GM21529 (cell line): ENCODE data around the gene UBE2L6.

Experiments
- ATAC-seq: cut with Tn5 transposase; IDR thresholded peaks from one replicate; pipeline ENCODE4 v1.9.1; 2021; ENCODE audit not compliant: unreplicated experiment

The UBE2L6 gene

DNA sequence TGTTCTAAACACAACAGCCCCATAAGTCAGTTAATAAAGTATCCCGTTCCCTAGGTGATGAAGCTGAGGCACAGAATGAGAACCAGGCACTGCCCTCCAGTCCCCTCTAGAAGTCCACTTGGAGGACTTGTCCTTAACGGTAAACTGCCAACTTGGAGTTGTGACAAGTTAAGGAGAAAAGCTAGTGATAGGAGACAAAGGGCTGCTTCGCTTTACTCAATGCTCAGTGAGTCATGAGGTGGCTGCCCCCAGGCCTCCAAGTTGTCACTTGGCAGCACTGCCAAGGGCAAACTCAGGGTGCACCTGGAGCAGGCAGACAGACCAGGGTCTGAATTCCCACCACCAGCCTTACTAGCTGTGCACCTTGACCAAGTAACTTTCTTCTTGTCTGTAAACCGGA lies 65.5 kb downstream of the UBE2L6 start:
- ATAC-seq: no peak
